Common myeloid progenitor, CD34-positive (primary cell): ENCODE results near the gene TSHZ3. TPM values are rescaled to one million over a fixed set of nuclear protein-coding genes. Genes with fewer than 3 reads are reported as not detected.

ENCODE experiments used
- CTCF ChIA-PET: fragments of 350-600 bp; sonication (Branson Sonifier 250); formaldehyde crosslinking; loops from one replicate; lab custom pipeline; 2021; ENCODE audit warnings: antibody characterized with exemption; lab: Charles Lee
- POLR2A ChIA-PET: fragments of 350-600 bp; sonication (Branson Sonifier 250); formaldehyde crosslinking; loops from one replicate; lab custom pipeline; 2021; ENCODE audit warnings: antibody characterized with exemption; lab: Charles Lee
- DNase-seq, 3 donors: peaks; one replicate each; pipeline versions ENCODE4 v3.0.0 to v3.0.0-alpha.2; 2013
- H3K27ac ChIP-seq, 2 experiments: 1 replicate in 1 of 2; 2 replicates in 1 of 2; pipeline ENCODE4 v1.7.0; 2013; ENCODE audit warnings: inconsistent platforms in 2 of 2, low read length in 2 of 2, mild to moderate bottlenecking in 2 of 2, low read depth in 1 of 2, moderate library complexity in 1 of 2; ENCODE audit not compliant: severe bottlenecking in 2 of 2, insufficient read depth in 1 of 2, poor library complexity in 1 of 2
- H3K27me3 ChIP-seq, 5 experiments: replicated peaks in 2 of 5; 1 replicate in 3 of 5; 2 replicates in 2 of 5; pipeline versions ENCODE4 v1.6.1 to v1.7.0; 2013; ENCODE audit warnings: low read length in 4 of 5, mild to moderate bottlenecking in 2 of 5, moderate library complexity in 2 of 5, inconsistent platforms in 1 of 5; ENCODE audit not compliant: insufficient read depth in 5 of 5, control insufficient read depth in 4 of 5
- H3K36me3 ChIP-seq, 4 experiments: 1 replicate in 2 of 4; 2 replicates in 2 of 4; pipeline versions ENCODE4 v1.6.1 to v1.7.0; 2013; ENCODE audit warnings: low read length in 3 of 4, control low read depth in 1 of 4, mild to moderate bottlenecking in 1 of 4; ENCODE audit not compliant: control insufficient read depth in 4 of 4, insufficient read depth in 4 of 4
- H3K4me1 ChIP-seq, 4 experiments: 1 replicate in 3 of 4; 2 replicates in 1 of 4; pipeline versions ENCODE4 v1.6.1 to v1.7.1; 2013; ENCODE audit warnings: low read length in 3 of 4, mild to moderate bottlenecking in 3 of 4, control low read depth in 1 of 4, inconsistent platforms in 1 of 4, moderate library complexity in 1 of 4; ENCODE audit not compliant: control insufficient read depth in 4 of 4, insufficient read depth in 4 of 4; ENCODE audit errors: control extremely low read depth in 1 of 4
- H3K4me3 ChIP-seq, 7 experiments: 1 replicate in 4 of 7; 2 replicates in 3 of 7; pipeline versions ENCODE4 v1.5.1 to v1.7.0; 2013; ENCODE audit warnings: mild to moderate bottlenecking in 7 of 7, low read length in 6 of 7, moderate library complexity in 6 of 7, inconsistent platforms in 2 of 7, low read depth in 2 of 7, control low read depth in 1 of 7; ENCODE audit not compliant: insufficient read depth in 4 of 7, control insufficient read depth in 1 of 7; ENCODE audit errors: extremely low read depth in 1 of 7
- H3K9me3 ChIP-seq, 5 experiments: 1 replicate in 4 of 5; 2 replicates in 1 of 5; pipeline versions ENCODE4 v1.6.1 to v1.7.1; 2013; ENCODE audit warnings: low read length in 4 of 5, mild to moderate bottlenecking in 2 of 5, inconsistent platforms in 1 of 5, low read depth in 1 of 5, moderate library complexity in 1 of 5; ENCODE audit not compliant: control insufficient read depth in 4 of 5, insufficient read depth in 2 of 5; ENCODE audit errors: control extremely low read depth in 1 of 5
- WGBS: methylation state at CpG from one replicate; pipeline ENCODE4 v1.1.5; 2013; ENCODE audit not compliant: insufficient coverage; 5-methylcytosine and 5-hydroxymethylcytosine counted together
- polyA plus RNA-seq: library from polyadenylated mRNA; unstranded; fragments of 120-200 nt; gene quantifications from one replicate; pipeline ENCODE4 v1.2.1, GENCODE V29; 2013

The TSHZ3 gene, protein sequence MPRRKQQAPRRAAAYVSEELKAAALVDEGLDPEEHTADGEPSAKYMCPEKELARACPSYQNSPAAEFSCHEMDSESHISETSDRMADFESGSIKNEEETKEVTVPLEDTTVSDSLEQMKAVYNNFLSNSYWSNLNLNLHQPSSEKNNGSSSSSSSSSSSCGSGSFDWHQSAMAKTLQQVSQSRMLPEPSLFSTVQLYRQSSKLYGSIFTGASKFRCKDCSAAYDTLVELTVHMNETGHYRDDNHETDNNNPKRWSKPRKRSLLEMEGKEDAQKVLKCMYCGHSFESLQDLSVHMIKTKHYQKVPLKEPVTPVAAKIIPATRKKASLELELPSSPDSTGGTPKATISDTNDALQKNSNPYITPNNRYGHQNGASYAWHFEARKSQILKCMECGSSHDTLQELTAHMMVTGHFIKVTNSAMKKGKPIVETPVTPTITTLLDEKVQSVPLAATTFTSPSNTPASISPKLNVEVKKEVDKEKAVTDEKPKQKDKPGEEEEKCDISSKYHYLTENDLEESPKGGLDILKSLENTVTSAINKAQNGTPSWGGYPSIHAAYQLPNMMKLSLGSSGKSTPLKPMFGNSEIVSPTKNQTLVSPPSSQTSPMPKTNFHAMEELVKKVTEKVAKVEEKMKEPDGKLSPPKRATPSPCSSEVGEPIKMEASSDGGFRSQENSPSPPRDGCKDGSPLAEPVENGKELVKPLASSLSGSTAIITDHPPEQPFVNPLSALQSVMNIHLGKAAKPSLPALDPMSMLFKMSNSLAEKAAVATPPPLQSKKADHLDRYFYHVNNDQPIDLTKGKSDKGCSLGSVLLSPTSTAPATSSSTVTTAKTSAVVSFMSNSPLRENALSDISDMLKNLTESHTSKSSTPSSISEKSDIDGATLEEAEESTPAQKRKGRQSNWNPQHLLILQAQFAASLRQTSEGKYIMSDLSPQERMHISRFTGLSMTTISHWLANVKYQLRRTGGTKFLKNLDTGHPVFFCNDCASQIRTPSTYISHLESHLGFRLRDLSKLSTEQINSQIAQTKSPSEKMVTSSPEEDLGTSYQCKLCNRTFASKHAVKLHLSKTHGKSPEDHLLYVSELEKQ
- polyA plus RNA-seq = 0.45 TPM

DNA sequence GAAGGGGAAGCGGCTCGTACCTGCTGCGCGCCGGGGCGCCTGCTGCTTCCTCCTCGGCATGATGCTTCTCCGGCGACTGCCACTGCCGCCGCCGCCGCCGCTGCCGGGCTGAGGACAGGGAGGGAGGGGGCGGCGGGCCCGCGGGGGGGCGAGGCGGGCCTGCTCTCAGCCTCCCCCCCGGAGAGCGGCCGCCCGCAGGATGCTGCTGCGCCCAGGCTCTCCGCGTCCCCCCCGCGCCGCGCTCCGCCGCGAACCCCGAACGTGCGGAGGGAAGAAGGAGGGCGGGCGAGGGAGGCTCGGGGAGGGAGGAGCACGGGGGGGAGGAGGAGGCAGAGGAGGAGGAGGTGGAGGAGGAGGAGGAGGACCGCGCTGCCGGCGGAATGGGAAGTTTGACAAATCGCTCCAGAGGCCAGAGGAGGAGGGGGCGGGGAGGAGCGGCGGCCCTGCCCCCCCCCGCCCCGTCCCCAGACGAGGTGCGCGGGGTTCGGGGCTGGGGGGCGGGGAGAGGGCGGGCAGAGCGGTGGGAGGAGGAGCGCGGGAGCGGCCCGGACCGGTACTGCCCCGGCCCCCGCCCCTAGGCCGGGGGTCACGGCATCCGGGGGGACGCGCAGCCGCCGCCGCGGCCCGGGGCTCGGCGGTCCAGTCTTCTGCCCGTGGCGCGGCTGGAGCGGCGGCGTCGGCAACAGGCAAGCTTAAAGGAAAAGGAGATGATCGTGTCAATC, at the start of gene TSHZ3:
TSHZ3 (minus strand) TSS at position 277 of the 722 bp plus-strand sequence; CDS start at position 60, 217 bp downstream.
- DNase-seq = peak; percentile 39 to 70 (median 50)
- Histone ChIP-seq H3K27ac (no peak within 1 kb of the TSS), H3K27me3 (peaks cover 21 to 80% (median 41%) of the 10 kb centered on the region in 5 experiments), H3K4me3 (peak within 1 kb of the TSS; percentile 35 to 77 (median 67)), H3K36me3 (no peaks in the 10 kb centered on the region), H3K4me1 (peaks cover 0 to 32% (median 22%) of the 10 kb centered on the region in 4 experiments), H3K9me3 (no peaks in the 10 kb centered on the region)
- WGBS = under 1% methylated on average over 27 of the region's 86 CpGs
- ChIA-PET POLR2A (no interaction called here), CTCF (no interaction called here)

DNA sequence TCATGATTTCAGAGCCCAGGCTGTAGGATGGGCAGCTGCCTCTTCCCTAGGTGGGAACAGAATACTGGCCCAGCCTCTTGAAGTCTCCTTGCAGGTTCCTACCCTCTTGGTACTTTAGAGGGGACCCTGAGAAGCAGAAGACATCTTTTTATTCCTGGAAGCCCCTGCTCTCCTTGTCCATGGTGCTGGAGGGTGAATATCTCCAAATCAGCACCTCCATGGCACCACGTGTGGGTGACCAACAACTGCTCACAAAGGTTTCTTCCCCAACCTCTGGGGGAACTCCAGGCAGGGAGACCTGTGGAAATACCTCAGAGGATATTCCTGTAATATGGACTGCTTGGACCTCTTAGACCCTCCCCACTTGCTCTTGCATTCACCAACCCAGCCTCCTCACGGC, 48.1 kb upstream of the TSHZ3 start:
- Histone ChIP-seq H3K27me3 (peaks cover 0 to 13% (median 1%) of the 10 kb centered on the region in 5 experiments), H3K9me3 (no peaks in the 10 kb centered on the region), H3K27ac (no peak overlapping the region), H3K4me3 (no peak overlapping the region), H3K36me3 (no peaks in the 10 kb centered on the region), H3K4me1 (no peaks in the 10 kb centered on the region)
- ChIA-PET CTCF (no interaction called here), POLR2A (no interaction called here)
- WGBS = 90% methylated on average over 2 of the region's 2 CpGs
- no peak for DNase-seq

DNA sequence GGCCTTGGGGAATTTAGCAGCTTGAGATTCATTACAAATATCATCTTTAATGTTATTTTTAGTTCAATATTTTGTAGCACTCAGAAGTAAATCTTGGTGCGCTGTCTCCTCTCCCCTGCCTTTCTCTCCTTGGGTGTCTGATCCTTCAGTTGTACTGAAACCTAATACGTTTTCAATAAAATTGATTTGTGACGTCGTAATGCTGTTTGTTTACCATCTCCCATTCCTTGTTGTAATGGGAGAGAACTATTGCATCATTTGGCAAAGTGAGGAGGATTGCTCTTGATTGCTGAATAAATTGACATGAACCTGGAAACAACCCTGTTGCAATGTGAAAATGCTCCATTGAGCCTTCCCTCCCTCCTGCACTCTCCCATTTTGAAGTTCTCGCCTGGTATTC, 43.2 kb upstream of the TSHZ3 start:
- ChIA-PET POLR2A (no interaction called here), CTCF (no interaction called here)
- Histone ChIP-seq H3K36me3 (no peaks in the 10 kb centered on the region), H3K9me3 (no peaks in the 10 kb centered on the region), H3K4me1 (no peaks in the 10 kb centered on the region), H3K27ac (no peak overlapping the region), H3K27me3 (peaks cover 0 to 8% (median 0%) of the 10 kb centered on the region in 5 experiments), H3K4me3 (no peak overlapping the region)
- no CpG with 5 or more reads among the region's 5 CpGs for WGBS
- DNase-seq = no peak

- H3K4me1 ChIP-seq = no peaks in the 10 kb centered on the region
- no peak overlapping the region for H3K4me3 ChIP-seq
- H3K27me3 ChIP-seq = peaks cover 0 to 3% (median 0%) of the 10 kb centered on the region in 5 experiments
- H3K9me3 ChIP-seq = no peaks in the 10 kb centered on the region
- no peaks in the 10 kb centered on the region for H3K36me3 ChIP-seq
- POLR2A ChIA-PET = no interaction called here
- CTCF ChIA-PET = no interaction called here
- H3K27ac ChIP-seq = no peak overlapping the region
- 73% methylated on average over 2 of the region's 4 CpGs for WGBS
- DNase-seq = no peak
Measured at GRCh38 chr19:31391518-31391917, 42.3 kb upstream of the TSHZ3 start.

DNA sequence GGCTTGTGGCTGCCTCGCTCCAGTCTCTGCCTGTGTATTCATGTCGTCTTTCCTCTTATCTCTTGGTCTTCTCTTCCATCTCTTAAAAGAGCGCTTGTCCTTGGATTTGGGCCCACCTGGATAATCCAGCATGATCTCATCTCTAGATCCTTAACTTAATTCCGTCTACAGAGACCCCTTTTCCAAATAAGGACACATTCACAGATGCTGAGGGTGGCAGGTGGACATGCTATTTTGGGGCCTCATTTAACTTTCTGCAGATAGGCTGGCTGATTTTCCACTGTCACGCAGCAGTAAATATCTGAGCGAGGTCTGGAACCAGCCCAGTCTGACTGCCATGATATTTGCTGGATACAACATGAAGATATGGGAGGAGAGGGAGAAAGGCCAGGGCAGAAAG, 41.5 kb upstream of the TSHZ3 start:
- Histone ChIP-seq H3K27me3 (peaks cover 0 to 3% (median 0%) of the 10 kb centered on the region in 5 experiments), H3K4me3 (no peak overlapping the region)
- CTCF ChIA-PET = no interaction called here

DNA sequence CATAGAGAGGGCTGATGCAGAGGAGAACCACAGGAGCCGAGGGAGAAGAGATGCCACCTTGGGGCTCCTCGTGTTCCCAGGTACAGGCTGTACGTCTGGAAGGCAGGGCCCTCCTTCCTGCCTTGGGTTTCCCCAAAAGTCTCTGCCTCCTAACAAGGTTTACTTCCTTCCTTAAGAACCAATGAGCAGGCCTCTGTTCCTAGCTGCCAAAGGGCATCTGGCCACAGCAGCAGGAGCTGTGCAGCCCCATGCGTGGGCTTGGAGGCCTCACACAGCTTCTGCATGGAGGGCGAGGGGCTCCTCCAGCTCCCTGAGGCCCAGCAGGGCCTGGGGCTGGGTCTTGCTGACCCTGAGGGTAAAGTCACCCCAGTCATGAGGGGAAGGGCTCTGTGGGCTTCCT, 40.6 kb upstream of the TSHZ3 start:
- no peaks in the 10 kb centered on the region for H3K9me3 ChIP-seq
- ChIA-PET CTCF (no interaction called here), POLR2A (no interaction called here)
- H3K27me3 ChIP-seq = peaks cover 0 to 1% (median 0%) of the 10 kb centered on the region in 5 experiments
- 90% methylated on average over 4 of the region's 5 CpGs for WGBS
- no peak overlapping the region for H3K27ac ChIP-seq
- H3K36me3 ChIP-seq = no peaks in the 10 kb centered on the region
- no peaks in the 10 kb centered on the region for H3K4me1 ChIP-seq
- no peak overlapping the region for H3K4me3 ChIP-seq
- no peak for DNase-seq

More for the DNA sequence above, 41.5 kb upstream of the TSHZ3 start:
- Histone ChIP-seq H3K36me3 (no peaks in the 10 kb centered on the region), H3K27ac (no peak overlapping the region), H3K9me3 (no peaks in the 10 kb centered on the region), H3K4me1 (no peaks in the 10 kb centered on the region)
- no peak for DNase-seq
- POLR2A ChIA-PET = no interaction called here
- 98% methylated on average over 6 of the region's 6 CpGs for WGBS
